HEK293 (cell line): ENCODE results near the gene HAO1.

Source experiments
- CTCF ChIA-PET: fragments of 350-600 bp; formaldehyde crosslinking; extraction: SDS; loops from one replicate; lab custom pipeline; 2021; ENCODE audit warnings: antibody characterized with exemption; lab: Yijun Ruan, JAX
- POLR2A ChIA-PET: fragments of 300-600 bp; formaldehyde crosslinking; extraction: SDS; loops from one replicate; lab custom pipeline; 2020; ENCODE audit warnings: antibody characterized with exemption, inconsistent platforms; lab: Yijun Ruan, JAX
- H3K27ac ChIP-seq: fragments of 200-500 bp; sonication (Bioruptor generic); 2 replicates; pipeline ENCODE4 v1.5.1; 2014; ENCODE audit warnings: low read depth, low read length, control low read depth, inconsistent platforms; ENCODE audit errors: extremely low read depth
- H3K36me3 ChIP-seq, 2 experiments: fragments of 200-500 bp in 1 of 2; sonication (Bioruptor generic) in 1 of 2; 1 replicate in 1 of 2; 2 replicates in 1 of 2; pipeline ENCODE4 v1.5.1; 2014 to 2017; ENCODE audit warnings: inconsistent platforms in 2 of 2, low read length in 2 of 2; ENCODE audit not compliant: control insufficient read depth in 2 of 2, insufficient read depth in 1 of 2
- H3K4me1 ChIP-seq: fragments of 200-500 bp; sonication (Bioruptor generic); 2 replicates; pipeline ENCODE4 v1.5.1; 2014; ENCODE audit warnings: mild to moderate bottlenecking, low read length, inconsistent platforms; ENCODE audit not compliant: control insufficient read depth, insufficient read depth
- H3K4me3 ChIP-seq: 2 replicates; pipeline ENCODE4 v1.5.1; 2011; ENCODE audit warnings: low read depth, mild to moderate bottlenecking, control low read depth, low read length, moderate library complexity
- H3K9me3 ChIP-seq: fragments of 200-500 bp; sonication (Bioruptor generic); 2 replicates; pipeline ENCODE4 v1.5.1; 2014; ENCODE audit warnings: low read depth, low read length, inconsistent platforms; ENCODE audit not compliant: control insufficient read depth, insufficient read depth
- BCL11A ChIP-seq: fragments of 450-650 bp; formaldehyde crosslinking; IDR thresholded peaks from 2 replicates; pipeline ENCODE4 v1.5.1; 2016; ENCODE audit warnings: low read depth, missing biosample characterization, missing genetic modification characterization
- GLI2 ChIP-seq: fragments of 450-650 bp; formaldehyde crosslinking; IDR thresholded peaks from 2 replicates; pipeline ENCODE4; 2017; ENCODE audit warnings: missing biosample characterization, missing genetic modification characterization, low read depth, borderline replicate concordance
- GLIS2 ChIP-seq: fragments of 450-650 bp; formaldehyde crosslinking; IDR thresholded peaks from 2 replicates; pipeline ENCODE4 v1.5.1; 2016; ENCODE audit warnings: missing biosample characterization, missing genetic modification characterization
- KLF16 ChIP-seq: fragments of 450-650 bp; formaldehyde crosslinking; IDR thresholded peaks from 2 replicates; pipeline ENCODE4 v1.5.1; 2017; ENCODE audit warnings: missing biosample characterization, missing genetic modification characterization
- MEIS1 ChIP-seq: sonication (generic); formaldehyde crosslinking; IDR thresholded peaks from 2 replicates; pipeline ENCODE4 v1.8.1; 2022; ENCODE audit warnings: missing genetic modification reagents, mild to moderate bottlenecking, borderline replicate concordance
- PRDM4 ChIP-seq: fragments of 450-650 bp; formaldehyde crosslinking; IDR thresholded peaks from 2 replicates; pipeline ENCODE4 v1.5.1; 2017; ENCODE audit warnings: missing biosample characterization, missing genetic modification characterization
- PRDM6 ChIP-seq: fragments of 450-650 bp; formaldehyde crosslinking; IDR thresholded peaks from 2 replicates; pipeline ENCODE4 v1.5.1; 2017; ENCODE audit warnings: missing biosample characterization, missing genetic modification characterization
- SP2 ChIP-seq: fragments of 450-650 bp; formaldehyde crosslinking; IDR thresholded peaks from 2 replicates; pipeline ENCODE4 v1.5.1; 2016; ENCODE audit warnings: missing biosample characterization, missing genetic modification characterization
- SP3 ChIP-seq: fragments of 450-650 bp; formaldehyde crosslinking; IDR thresholded peaks from 2 replicates; pipeline ENCODE4 v1.5.1; 2016; ENCODE audit warnings: missing biosample characterization, missing genetic modification characterization
- ZBTB10 ChIP-seq: fragments of 450-650 bp; formaldehyde crosslinking; IDR thresholded peaks from 2 replicates; pipeline ENCODE4 v1.5.1; 2016; ENCODE audit warnings: missing biosample characterization, missing genetic modification characterization
- ZFP3 ChIP-seq: fragments of 450-650 bp; formaldehyde crosslinking; IDR thresholded peaks from 2 replicates; pipeline ENCODE4 v1.5.1; 2016; ENCODE audit warnings: low read depth, missing biosample characterization, missing genetic modification characterization
- ZNF132 ChIP-seq: fragments of 450-650 bp; formaldehyde crosslinking; IDR thresholded peaks from 2 replicates; pipeline ENCODE4 v1.5.1; 2017; ENCODE audit warnings: missing biosample characterization, missing genetic modification characterization, borderline replicate concordance
- ZNF175 ChIP-seq: fragments of 450-650 bp; formaldehyde crosslinking; IDR thresholded peaks from 2 replicates; pipeline ENCODE4 v1.5.1; 2016; ENCODE audit warnings: missing biosample characterization, missing genetic modification characterization
- ZNF341 ChIP-seq: fragments of 450-650 bp; formaldehyde crosslinking; IDR thresholded peaks from 2 replicates; pipeline ENCODE4; 2016; ENCODE audit warnings: low read depth, missing biosample characterization, missing genetic modification characterization
- ZNF391 ChIP-seq: fragments of 450-650 bp; formaldehyde crosslinking; IDR thresholded peaks from 2 replicates; pipeline ENCODE4 v1.5.1; 2016; ENCODE audit warnings: low read depth, missing biosample characterization, missing genetic modification characterization, borderline replicate concordance
- ZNF514 ChIP-seq: fragments of 450-650 bp; formaldehyde crosslinking; IDR thresholded peaks from 2 replicates; pipeline ENCODE4 v1.5.1; 2016; ENCODE audit warnings: missing biosample characterization, missing genetic modification characterization
- ZNF548 ChIP-seq: fragments of 450-650 bp; formaldehyde crosslinking; IDR thresholded peaks from 2 replicates; pipeline ENCODE4 v1.5.1; 2016; ENCODE audit warnings: missing biosample characterization, missing genetic modification characterization
- ZNF558 ChIP-seq: fragments of 450-650 bp; formaldehyde crosslinking; IDR thresholded peaks from 2 replicates; pipeline ENCODE4 v1.5.1; 2016; ENCODE audit warnings: missing biosample characterization, missing genetic modification characterization
- ZNF560 ChIP-seq: fragments of 450-650 bp; formaldehyde crosslinking; IDR thresholded peaks from 2 replicates; pipeline ENCODE4 v1.5.1; 2017; ENCODE audit warnings: missing biosample characterization, missing genetic modification characterization, borderline replicate concordance
- ZNF629 ChIP-seq: fragments of 450-650 bp; formaldehyde crosslinking; IDR thresholded peaks from 2 replicates; pipeline ENCODE4 v1.5.1; 2017; ENCODE audit warnings: missing biosample characterization, missing genetic modification characterization
- ZNF707 ChIP-seq: fragments of 450-650 bp; formaldehyde crosslinking; IDR thresholded peaks from 2 replicates; pipeline ENCODE4 v1.5.1; 2016; ENCODE audit warnings: missing biosample characterization, missing genetic modification characterization
- ZNF747 ChIP-seq: fragments of 450-650 bp; formaldehyde crosslinking; IDR thresholded peaks from 2 replicates; pipeline ENCODE4 v1.5.1; 2016; ENCODE audit warnings: missing biosample characterization, missing genetic modification characterization

Gene HAO1

GRCh38 chr20:7950387-7950786 is 10.1 kb upstream of the HAO1 start:
- POLR2A ChIA-PET: no interaction called here
- Histone ChIP-seq H3K36me3 (no peaks in the 10 kb centered on the region), H3K27ac (no peak overlapping the region), H3K9me3 (no peaks in the 10 kb centered on the region), H3K4me3 (no peak overlapping the region), H3K4me1 (no peaks in the 10 kb centered on the region)
- CTCF ChIA-PET: interaction anchor here (0.5 to 1.2 kb wide), 2 partner anchors 14 to 722 kb away, joined by 5 to 6 read pairs; no protein-coding TSS in a partner anchor
- TF ChIP-seq ZNF560 (tag by site-specific recombination): no peak
- TF ChIP-seq ZFP3 (tag by site-specific recombination): no peak
- no peak for TF ChIP-seq BCL11A (tag by site-specific recombination)
- TF ChIP-seq ZNF514: no peak
- TF ChIP-seq GLIS2: no peak
- TF ChIP-seq KLF16 (tag by site-specific recombination): no peak
- no peak for TF ChIP-seq ZNF175 (tag by site-specific recombination)

GRCh38 chr20:7943891-7944290 is 3.6 kb upstream of the HAO1 start:
- Histone ChIP-seq H3K9me3 (no peaks in the 10 kb centered on the region), H3K4me1 (no peaks in the 10 kb centered on the region), H3K27ac (no peak overlapping the region), H3K36me3 (no peaks in the 10 kb centered on the region), H3K4me3 (no peak overlapping the region)
- CTCF ChIA-PET: no interaction called here
- TF ChIP-seq ZNF707 (tag by site-specific recombination): no peak
- TF ChIP-seq ZNF391 (tag by site-specific recombination): no peak
- TF ChIP-seq ZNF548: no peak
- no peak for TF ChIP-seq GLI2
- POLR2A ChIA-PET: no interaction called here

GRCh38 chr20:7939663-7940062 is 595 bp downstream of the HAO1 start:
- CTCF ChIA-PET: interaction anchor here (6.1 kb wide), 1 partner anchor 781 kb away, joined by 115 read pairs; no protein-coding TSS in a partner anchor
- no peak overlapping the region for H3K27ac ChIP-seq
- TF ChIP-seq ZNF132 (tag by site-specific recombination) (no peak), SP3 (no peak)

GRCh38 chr20:7938058-7938457 is 2.2 kb downstream of the HAO1 start:
- CTCF ChIA-PET: interaction anchor here (0.6 to 6.1 kb wide), 8 partner anchors 10 to 1303 kb away, joined by 3 to 115 read pairs (median 4); no protein-coding TSS in a partner anchor
- Histone ChIP-seq H3K9me3 (no peaks in the 10 kb centered on the region), H3K36me3 (no peaks in the 10 kb centered on the region), H3K4me3 (no peak overlapping the region), H3K4me1 (no peaks in the 10 kb centered on the region), H3K27ac (no peak overlapping the region)
- POLR2A ChIA-PET: no interaction called here
- TF ChIP-seq ZNF341: no peak
- no peak for TF ChIP-seq ZNF629
- TF ChIP-seq ZNF558 (tag by site-specific recombination): no peak
- no peak for TF ChIP-seq SP2 (tag by site-specific recombination)
- no peak for TF ChIP-seq MEIS1 (CRISPR knock-in tag)
- no peak for TF ChIP-seq ZNF747
- no peak for TF ChIP-seq ZBTB10
- TF ChIP-seq PRDM4 (tag by site-specific recombination): no peak
- no peak for TF ChIP-seq PRDM6 (tag by site-specific recombination)

More at GRCh38 chr20:7939663-7940062, 595 bp downstream of the HAO1 start:
- POLR2A ChIA-PET: no interaction called here
- Histone ChIP-seq H3K36me3 (no peaks in the 10 kb centered on the region), H3K4me3 (no peak overlapping the region), H3K9me3 (no peaks in the 10 kb centered on the region), H3K4me1 (no peaks in the 10 kb centered on the region)
